CD4-positive, alpha-beta T cell treated with Interleukin-17A for 1 hour (primary cell): Measurements from ENCODE around the gene MAGI3.
"Not testable (repeated sequence)": the region's sequence is repeated elsewhere in the genome, so short reads cannot be mapped to it uniquely, and the experiment has no call there.

Experiments used
- DNase-seq: peaks from one replicate; pipeline ENCODE4 v3.0.0-alpha.2; 2020

Gene MAGI3

DNA sequence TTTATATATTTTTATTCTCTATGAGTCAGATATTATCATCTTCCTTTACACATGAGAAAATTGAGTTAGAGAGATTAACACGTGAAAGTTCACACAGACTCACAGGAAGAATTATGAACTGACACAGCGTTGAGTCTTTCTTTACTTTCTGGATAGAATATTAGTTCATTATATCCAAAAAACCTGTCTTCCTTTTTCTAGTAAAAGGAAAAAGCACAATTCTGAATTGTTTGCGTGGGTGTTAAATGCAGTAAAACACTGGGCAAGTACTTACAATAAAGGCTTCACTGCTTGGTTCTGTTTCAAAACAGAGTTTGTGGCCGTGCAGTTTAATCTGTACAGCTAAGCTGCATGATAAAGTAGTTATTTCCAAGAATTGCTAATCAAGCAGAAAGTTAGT, 10.8 kb downstream of the MAGI3 start:
- DNase-seq, result no peak

DNA sequence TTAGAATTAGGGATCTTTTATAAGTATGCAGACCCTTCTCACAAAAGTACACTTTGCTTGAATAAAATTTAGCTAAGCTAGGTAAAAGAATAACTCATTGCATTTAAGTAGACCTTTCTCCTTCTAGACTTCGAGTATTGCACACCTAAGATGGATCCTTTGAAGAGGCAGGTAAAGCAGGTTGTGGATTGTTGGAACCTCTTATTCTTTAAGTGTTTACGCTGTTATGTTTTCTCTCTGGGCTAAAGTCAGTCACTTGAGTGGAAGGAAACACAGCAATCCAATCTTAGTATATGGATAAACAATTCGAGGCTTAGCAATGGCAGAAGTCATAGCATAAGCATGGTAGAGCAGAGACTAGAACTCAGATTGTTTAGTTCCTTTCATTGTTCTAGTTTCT, 11.4 kb downstream of the MAGI3 start:
- no peak for DNase-seq

GRCh38 chr1:113403065-113403464, 12.8 kb downstream of the MAGI3 start:
- DNase-seq, result no peak

DNA sequence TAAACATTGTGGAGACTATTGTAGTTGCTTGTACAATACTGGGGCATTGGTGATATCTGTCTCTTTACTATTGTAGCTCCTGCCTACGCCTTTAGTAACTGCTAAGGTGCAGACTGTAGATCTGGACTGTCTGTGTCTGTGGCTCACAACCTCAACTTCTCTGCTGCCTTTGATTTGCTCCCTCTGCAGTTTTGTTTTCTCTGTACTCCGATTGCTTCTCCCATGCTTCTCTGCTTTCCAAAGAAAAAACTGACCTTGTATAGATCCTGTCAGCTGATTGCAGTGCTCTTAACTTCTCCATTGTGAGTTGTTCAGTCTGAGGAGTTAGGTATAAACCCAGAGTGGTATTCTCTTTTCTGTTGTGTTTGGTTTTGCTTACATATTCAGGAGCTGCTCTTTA, 15.3 kb downstream of the MAGI3 start:
- no peak for DNase-seq

GRCh38 chr1:113406149-113406548, 15.8 kb downstream of the MAGI3 start:
- not testable (repeated sequence) for DNase-seq

GRCh38 chr1:113409363-113409762, 19.0 kb downstream of the MAGI3 start:
- no peak for DNase-seq

DNA sequence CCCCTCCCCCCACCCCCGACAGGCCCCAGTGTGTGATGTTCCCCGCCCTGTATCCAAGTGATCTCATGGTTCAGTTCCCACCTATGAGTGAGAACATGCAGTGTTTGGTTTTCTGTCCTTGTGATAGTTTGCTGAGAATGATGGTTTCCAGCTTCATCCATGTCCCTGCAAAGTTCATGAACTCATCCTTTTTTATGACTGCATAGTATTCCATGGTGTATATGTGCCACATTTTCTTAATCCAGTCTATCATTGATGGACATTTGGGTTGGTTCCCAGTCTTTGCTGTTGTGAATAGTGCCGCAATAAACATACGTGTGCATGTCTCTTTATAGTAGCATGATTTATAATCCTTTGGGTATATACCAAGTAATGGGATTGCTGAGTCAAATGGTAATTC, 21.7 kb downstream of the MAGI3 start:
- DNase-seq, result not testable (repeated sequence)

- no peak for DNase-seq
Observed at GRCh38 chr1:113415310-113416070, 25.2 kb downstream of the MAGI3 start.

DNA sequence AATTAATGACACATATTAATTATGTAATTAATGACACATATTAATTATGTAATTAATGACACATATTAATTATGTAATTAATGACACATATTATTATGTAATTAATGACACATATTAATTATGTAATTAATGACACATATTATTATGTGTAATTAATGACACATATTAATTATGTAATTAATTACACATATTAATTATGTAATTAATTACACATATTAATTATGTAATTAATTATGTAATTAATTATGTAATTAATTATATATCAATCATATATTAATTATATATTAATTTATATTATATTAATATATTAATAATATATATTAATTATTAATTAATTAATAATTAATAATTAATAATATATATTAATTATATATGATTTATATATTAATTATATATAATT, 25.8 kb downstream of the MAGI3 start:
- DNase-seq, result not testable (repeated sequence)

GRCh38 chr1:113416496-113416895, 26.2 kb downstream of the MAGI3 start:
- DNase-seq, result no peak

DNA sequence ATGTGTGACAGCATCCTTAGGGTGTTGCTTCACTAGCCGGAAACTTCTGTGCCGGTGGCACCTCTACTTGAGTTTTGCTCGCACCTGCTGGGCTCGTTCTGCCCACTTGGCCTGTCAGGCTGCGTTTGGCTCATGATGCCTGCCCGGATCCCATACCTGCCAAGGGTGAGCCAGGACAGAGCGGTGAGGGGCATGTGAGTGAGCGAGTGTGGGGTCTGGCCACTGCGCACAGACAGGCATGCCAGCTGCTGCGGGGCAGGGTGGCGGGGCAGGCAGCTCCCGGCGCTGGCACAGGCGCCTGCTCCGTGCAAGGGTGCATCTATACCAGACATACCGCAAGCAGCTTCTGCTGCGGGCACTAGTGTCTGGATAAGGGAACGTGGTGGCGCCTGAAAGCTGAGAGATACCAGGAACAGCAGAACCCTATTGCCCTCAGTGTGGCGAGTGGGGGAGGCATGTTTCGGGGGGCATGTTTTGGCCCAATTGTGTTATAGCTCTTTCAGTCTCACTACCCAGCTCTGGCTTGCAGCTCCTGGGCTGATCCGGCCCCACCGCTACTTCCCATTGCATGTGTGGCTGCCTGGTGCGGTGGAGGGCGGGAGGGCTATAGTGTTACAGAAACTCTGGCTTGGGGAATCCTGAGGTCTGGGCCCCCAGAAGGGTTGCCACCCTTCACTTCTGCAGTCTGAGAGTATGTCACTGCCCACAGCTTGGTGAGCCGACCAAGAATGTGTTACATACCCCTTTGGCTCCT, 32.2 kb downstream of the MAGI3 start:
- DNase-seq, result no peak

DNA sequence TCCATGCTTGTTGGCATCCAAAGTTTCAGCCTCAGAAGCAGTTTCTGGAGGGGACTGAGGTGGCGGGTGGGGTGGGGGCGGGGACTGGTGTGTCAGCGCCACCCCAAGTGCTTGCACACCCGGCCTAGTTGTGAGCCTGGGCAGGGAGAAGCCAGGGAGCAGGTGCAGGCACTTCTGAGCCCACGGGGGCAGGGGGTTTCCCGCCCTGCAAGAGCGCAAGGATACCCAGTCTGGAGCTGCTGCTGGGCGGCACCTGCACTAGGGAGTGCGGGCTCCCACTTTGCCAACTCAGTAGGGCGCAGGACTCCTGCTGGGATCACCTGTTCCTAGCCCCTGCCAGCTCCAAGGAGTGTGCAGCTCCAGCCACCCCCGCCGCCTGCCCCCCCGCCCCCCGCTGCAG, 33.5 kb downstream of the MAGI3 start:
- DNase-seq, result no peak

DNA sequence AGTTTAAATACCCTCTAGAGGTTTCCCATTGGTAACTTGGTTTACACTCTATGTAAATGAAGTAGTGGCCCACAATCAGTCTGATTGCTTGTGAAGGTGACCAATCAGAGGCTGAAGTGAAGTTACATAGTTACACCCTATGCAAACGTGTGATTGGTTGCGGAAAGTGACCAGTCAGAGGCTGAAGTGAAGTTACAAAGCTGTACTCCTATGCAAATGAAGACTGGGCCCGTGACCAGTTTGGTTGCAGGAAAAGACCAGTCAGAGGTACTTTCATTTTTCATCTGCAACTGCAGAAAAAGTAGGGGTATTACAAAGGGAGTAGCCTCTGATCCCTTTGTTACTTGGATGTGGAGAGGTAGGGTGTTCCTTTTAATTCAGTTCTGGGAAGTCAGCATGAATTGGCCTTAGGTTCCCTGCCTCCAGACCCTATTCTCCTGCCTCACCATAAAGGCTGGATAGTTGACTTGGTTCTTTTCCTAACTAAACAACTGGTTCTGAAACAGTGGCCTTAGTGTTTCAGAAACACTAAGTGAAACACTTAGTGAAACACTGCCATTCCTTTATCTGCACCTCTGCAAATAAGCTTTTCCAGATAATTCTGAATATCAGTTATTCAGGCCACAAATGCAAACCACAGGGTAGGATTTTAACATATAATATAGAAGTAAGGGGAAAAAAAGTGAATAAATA, 39.3 kb downstream of the MAGI3 start:
- DNase-seq, result no peak

DNA sequence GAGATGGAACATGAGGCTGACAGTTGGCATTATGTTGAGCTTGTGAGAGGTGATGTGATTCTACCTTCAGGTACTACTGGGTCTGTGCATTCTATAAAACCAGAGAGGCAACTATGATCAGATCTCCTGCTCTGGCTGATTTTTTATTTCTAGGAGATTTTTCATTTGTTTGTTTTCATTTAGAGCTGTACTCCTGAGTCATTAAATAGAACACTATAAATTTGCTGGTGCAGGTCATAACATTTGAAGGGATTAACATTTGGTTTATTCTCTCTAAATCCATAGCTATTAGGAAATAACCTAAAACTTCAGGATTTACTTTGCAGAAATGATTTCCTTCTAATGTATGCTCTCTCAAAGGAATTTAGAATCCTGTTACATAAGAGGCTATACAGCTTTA, 42.9 kb downstream of the MAGI3 start:
- DNase-seq, result no peak

DNA sequence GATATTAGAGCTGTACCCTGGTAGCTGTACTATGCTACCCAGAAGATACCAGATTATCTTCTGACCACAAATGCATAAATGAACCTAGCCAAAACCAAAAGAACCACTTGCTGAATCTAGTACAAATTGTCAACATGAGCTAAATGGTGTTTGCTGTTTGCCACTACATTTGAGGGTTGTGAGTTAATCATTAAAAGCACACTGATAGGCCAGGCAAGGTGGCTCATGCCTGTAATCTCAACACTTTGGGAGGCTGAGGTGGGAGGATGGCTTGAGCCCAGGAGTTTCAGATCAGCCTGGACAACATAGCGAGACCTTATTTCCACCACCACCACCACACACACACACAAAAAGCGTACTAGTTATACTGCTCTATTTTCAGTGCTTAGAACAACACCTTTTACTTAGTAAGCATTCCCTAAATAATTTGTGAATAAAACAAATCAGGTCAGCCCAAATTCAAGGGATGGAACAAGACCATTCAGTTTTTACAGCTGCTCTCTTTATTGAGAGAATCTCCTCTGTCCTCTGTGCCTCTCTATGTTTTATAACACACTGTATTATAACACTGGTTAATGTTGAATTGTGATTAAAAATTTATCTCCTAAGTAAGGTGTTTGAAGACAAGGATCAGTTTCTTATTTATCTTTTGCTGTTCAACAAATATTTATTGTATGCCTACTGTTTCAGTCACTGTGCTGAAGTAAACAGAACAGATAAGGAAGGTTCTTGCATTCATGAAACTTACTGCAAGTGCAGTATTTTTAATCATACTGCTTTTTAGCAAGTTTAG, 44.0 kb downstream of the MAGI3 start:
- DNase-seq, result no peak

DNA sequence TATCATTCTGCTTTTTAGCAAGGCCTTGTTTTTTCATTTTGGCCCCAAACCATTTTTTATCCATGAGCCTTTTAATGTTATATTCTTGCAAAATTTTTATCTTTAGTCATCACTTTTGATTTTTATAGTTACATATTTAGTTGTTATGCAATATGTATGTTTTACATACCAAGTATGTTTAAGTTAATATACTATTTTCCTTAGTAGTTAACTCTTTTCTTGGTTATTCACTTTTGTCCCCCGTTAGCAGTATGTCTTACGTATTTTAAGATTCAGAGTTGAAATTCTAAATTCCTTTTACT, 44.5 kb downstream of the MAGI3 start:
- DNase-seq, result no peak

GRCh38 chr1:113437554-113438341, 47.4 kb downstream of the MAGI3 start:
- DNase-seq, result no peak

DNA sequence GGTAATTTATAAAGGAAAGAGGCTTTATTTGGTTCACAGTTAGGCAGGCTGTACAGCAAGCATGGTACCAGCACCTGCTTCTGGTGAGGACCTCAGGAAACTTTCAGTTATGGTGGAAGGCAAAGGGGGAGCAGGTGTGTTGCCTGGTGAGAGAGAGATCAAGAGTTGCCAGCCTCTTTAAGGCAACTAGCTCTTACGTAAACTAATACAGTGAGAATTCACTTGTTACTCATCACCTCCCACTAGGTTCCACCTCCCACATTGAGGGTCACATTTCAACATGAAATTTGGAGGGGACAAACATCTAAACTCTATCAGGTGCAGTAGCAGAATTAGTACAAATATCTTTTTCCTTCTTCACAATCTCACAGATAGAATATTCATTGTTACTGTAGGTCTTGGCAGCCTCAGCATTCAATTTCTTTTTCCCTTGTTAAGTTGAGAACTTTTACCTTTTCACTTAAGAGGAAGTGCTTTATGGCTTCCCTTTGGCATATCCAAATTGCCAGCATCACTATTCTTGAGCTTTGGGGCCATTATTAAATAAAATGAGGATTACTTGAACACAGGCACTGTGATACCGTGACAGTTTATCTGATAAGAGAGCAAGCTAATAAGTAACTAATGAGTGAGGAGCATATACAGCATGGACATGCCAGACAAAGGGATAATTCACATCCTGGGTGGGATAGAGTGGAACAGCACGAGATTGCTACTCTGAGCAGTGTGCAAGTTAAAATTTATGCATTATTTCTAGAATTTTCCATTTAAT, 48.4 kb downstream of the MAGI3 start:
- no peak for DNase-seq

- DNase-seq, result no peak
Observed at GRCh38 chr1:113439277-113439670, 49.0 kb downstream of the MAGI3 start.

DNA sequence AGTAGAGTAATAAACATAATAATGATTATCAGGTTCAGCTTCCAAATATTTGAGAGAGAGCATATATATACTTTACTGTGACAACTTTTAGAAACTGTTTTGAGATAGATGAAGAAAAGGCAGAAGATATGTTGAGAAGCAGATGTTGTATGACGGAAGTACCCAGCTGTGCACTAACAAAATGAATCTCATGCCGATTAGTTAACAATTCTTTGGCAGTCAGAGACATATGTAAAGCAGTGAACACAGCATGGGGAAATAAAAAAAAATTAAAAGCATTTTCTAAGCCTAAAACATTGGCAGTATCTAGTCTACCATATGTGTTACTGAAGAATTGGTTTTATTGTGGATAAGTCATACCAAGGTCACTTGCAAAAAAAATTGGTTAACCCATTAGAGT, 51.8 kb downstream of the MAGI3 start:
- DNase-seq, result no peak

GRCh38 chr1:113444857-113445256, 54.5 kb downstream of the MAGI3 start:
- DNase-seq, result no peak

GRCh38 chr1:113451710-113452109, 61.4 kb downstream of the MAGI3 start:
- DNase-seq, result no peak
